RWPE1 (cell line): Measurements from ENCODE around the gene BRI3BP.
"Not testable (repeated sequence)": the region's sequence is repeated elsewhere in the genome, so short reads cannot be mapped to it uniquely, and the experiment has no call there.

Source experiments
- CTCF ChIA-PET: fragments of 350-600 bp; sonication (Branson Sonifier 250); formaldehyde crosslinking; extraction: SDS; loops from one replicate; lab custom pipeline; 2021; lab: Yijun Ruan, JAX
- POLR2A ChIA-PET: fragments of 400-600 bp; formaldehyde crosslinking; extraction: SDS; loops from one replicate; lab custom pipeline; 2020; ENCODE audit warnings: antibody characterized with exemption; ENCODE audit not compliant: low non-redundant PET; lab: Yijun Ruan, JAX
- DNase-seq: peaks from one replicate; pipeline ENCODE4 v3.0.0; 2012; ENCODE audit warnings: low spot score
- H3K27ac ChIP-seq: fragments of 450-650 bp; 2 replicates; pipeline ENCODE4 v1.5.1; 2017
- CTCF ChIP-seq: fragments of 450-650 bp; conservative IDR thresholded peaks from 2 replicates; pipeline ENCODE4 v1.5.1; 2017; ENCODE audit warnings: low read depth, mild to moderate bottlenecking

Gene BRI3BP

GRCh38 chr12:125055591-125055990 lies 62.1 kb downstream of the BRI3BP start:
- no peak for TF ChIP-seq CTCF
- DNase-seq, result no peak
- H3K27ac ChIP-seq, result no peak overlapping the region
- ChIA-PET POLR2A (no interaction called here), CTCF (no interaction called here)

- POLR2A ChIA-PET, result no interaction called here
- CTCF ChIA-PET, result no interaction called here
- no peak for TF ChIP-seq CTCF
- no peak overlapping the region for H3K27ac ChIP-seq
- no peak for DNase-seq
Observed at GRCh38 chr12:125056306-125056705, 62.9 kb downstream of the BRI3BP start.

GRCh38 chr12:125057708-125058107 lies 64.3 kb downstream of the BRI3BP start:
- ChIA-PET POLR2A (no interaction called here), CTCF (no interaction called here)
- no peak for DNase-seq
- H3K27ac ChIP-seq, result no peak overlapping the region
- TF ChIP-seq CTCF, result no peak

GRCh38 chr12:125061229-125061628 lies 67.8 kb downstream of the BRI3BP start:
- ChIA-PET CTCF (no interaction called here), POLR2A (no interaction called here)
- TF ChIP-seq CTCF, result no peak
- DNase-seq, result no peak
- H3K27ac ChIP-seq, result no peak overlapping the region

GRCh38 chr12:125063522-125063921 lies 70.1 kb downstream of the BRI3BP start:
- POLR2A ChIA-PET, DNase-seq, H3K27ac ChIP-seq, CTCF ChIA-PET: not testable (repeated sequence)

- no peak for DNase-seq
- no peak for TF ChIP-seq CTCF
- ChIA-PET POLR2A (interaction anchor here (0.7 kb wide), 1 partner anchor 14 kb away, joined by 4 read pairs; no protein-coding TSS in a partner anchor), CTCF (interaction anchor here (0.5 kb wide), 1 partner anchor 82 kb away, joined by 9 read pairs; no protein-coding TSS in a partner anchor)
- no peak overlapping the region for H3K27ac ChIP-seq
Observed at GRCh38 chr12:125064492-125064891, 71.0 kb downstream of the BRI3BP start.

GRCh38 chr12:125065021-125065918 lies 71.8 kb downstream of the BRI3BP start, which contains the start of gene AACS:
TSS of gene AACS (plus strand) at chr12:125065435. CDS start at chr12:125065585, 150 bp downstream.
- no peak for TF ChIP-seq CTCF
- peak within 1 kb of the TSS; percentile 75 for H3K27ac ChIP-seq
- ChIA-PET CTCF (interaction anchor here (0.5 kb wide), 1 partner anchor 83 kb away, joined by 9 read pairs; no protein-coding TSS in a partner anchor), POLR2A (interaction anchor here (0.6 kb wide), 1 partner anchor 108 kb away, joined by 4 read pairs; no protein-coding TSS in a partner anchor)
- peak; percentile 88 for DNase-seq
